ENCODE results near the gene ZNF662. TPM values are rescaled to one million over a fixed set of nuclear protein-coding genes. Genes with fewer than 3 reads are reported as not detected.

ZNF662 gene
- total and polyA plus RNA-seq, 2 of the 13 experiments (the other 11 are each of a cell fraction or from before 2014, with no cell fraction given), result not detected

GRCh38 chr3:42875325-42876151 lies 30.4 kb upstream of the ZNF662 start, which contains the start of gene CYP8B1 (continued):
- TF ChIP-seq CENPT (CRISPR knock-in tag; IDR thresholded peaks at IDR 0.05; ENCODE audit: low read depth), result no peak
- no peak for TF ChIP-seq ATAD3A (CRISPR knock-in tag; IDR thresholded peaks at IDR 0.05)
- TF ChIP-seq TCF7 (IDR thresholded peaks at IDR 0.05; ENCODE audit: low read depth), result peak; percentile 24; the same call in 1 of the 2 replicates
- peak; percentile 82 for TF ChIP-seq SPEN (CRISPR knock-in tag; IDR thresholded peaks at IDR 0.05; ENCODE audit: low read depth)
- no peak; the same call in 1 of the 2 replicates for TF ChIP-seq ZNF44 (CRISPR knock-in tag; IDR thresholded peaks at IDR 0.05)
- TF ChIP-seq ZIK1 (CRISPR knock-in tag; IDR thresholded peaks at IDR 0.05; ENCODE audit: borderline replicate concordance, low read depth), result 0 out of 2 replicates have a peak, but pooled peaks have one; percentile 48
- TF ChIP-seq, protein P1, sequence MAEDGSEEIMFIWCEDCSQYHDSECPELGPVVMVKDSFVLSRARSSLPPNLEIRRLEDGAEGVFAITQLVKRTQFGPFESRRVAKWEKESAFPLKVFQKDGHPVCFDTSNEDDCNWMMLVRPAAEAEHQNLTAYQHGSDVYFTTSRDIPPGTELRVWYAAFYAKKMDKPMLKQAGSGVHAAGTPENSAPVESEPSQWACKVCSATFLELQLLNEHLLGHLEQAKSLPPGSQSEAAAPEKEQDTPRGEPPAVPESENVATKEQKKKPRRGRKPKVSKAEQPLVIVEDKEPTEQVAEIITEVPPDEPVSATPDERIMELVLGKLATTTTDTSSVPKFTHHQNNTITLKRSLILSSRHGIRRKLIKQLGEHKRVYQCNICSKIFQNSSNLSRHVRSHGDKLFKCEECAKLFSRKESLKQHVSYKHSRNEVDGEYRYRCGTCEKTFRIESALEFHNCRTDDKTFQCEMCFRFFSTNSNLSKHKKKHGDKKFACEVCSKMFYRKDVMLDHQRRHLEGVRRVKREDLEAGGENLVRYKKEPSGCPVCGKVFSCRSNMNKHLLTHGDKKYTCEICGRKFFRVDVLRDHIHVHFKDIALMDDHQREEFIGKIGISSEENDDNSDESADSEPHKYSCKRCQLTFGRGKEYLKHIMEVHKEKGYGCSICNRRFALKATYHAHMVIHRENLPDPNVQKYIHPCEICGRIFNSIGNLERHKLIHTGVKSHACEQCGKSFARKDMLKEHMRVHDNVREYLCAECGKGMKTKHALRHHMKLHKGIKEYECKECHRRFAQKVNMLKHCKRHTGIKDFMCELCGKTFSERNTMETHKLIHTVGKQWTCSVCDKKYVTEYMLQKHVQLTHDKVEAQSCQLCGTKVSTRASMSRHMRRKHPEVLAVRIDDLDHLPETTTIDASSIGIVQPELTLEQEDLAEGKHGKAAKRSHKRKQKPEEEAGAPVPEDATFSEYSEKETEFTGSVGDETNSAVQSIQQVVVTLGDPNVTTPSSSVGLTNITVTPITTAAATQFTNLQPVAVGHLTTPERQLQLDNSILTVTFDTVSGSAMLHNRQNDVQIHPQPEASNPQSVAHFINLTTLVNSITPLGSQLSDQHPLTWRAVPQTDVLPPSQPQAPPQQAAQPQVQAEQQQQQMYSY (CRISPR knock-in tag; IDR thresholded peaks at IDR 0.05), result no peak; the same call in 1 of the 2 replicates
- TF ChIP-seq ZNF780A (CRISPR knock-in tag; IDR thresholded peaks at IDR 0.05), result no peak
- TF ChIP-seq ZBTB26 (CRISPR knock-in tag; IDR thresholded peaks at IDR 0.05; ENCODE audit: borderline replicate concordance), result peak; percentile 85; the same call in 1 of the 2 replicates
- TF ChIP-seq, protein P2, sequence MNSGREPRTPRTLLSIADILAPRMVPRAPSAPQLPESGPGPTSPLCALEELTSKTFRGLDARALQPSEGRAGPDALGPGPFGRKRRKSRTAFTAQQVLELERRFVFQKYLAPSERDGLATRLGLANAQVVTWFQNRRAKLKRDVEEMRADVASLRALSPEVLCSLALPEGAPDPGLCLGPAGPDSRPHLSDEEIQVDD (CRISPR knock-in tag; IDR thresholded peaks at IDR 0.05; ENCODE audit: borderline replicate concordance), result peak; percentile 43; the same call in 1 of the 2 replicates
- TF ChIP-seq ZNF746 (CRISPR knock-in tag; IDR thresholded peaks at IDR 0.05), result peak; percentile 67; the same call in 1 of the 2 replicates
- TF ChIP-seq NFE2L1 (CRISPR knock-in tag; IDR thresholded peaks at IDR 0.05; ENCODE audit: borderline replicate concordance), result no peak
- 0 out of 2 replicates have a peak, but pooled peaks have one; percentile 58 for TF ChIP-seq TOE1 (CRISPR knock-in tag; IDR thresholded peaks at IDR 0.05)
- peak; percentile 44; the same call in 1 of the 2 replicates for TF ChIP-seq ZNF747 (CRISPR knock-in tag; IDR thresholded peaks at IDR 0.05; ENCODE audit: borderline replicate concordance)
- peak; percentile 29; the same call in 1 of the 2 replicates for TF ChIP-seq TAF1 (CRISPR knock-in tag; IDR thresholded peaks at IDR 0.05)
- 0 out of 2 replicates have a peak, but pooled peaks have one; percentile 32 for TF ChIP-seq POGK (CRISPR knock-in tag; conservative IDR thresholded peaks at IDR 0.05)
- TF ChIP-seq PITX1 (CRISPR knock-in tag; IDR thresholded peaks at IDR 0.05), result peak; percentile 89
- 0 out of 2 replicates have a peak, but pooled peaks have one; percentile 7 for TF ChIP-seq ARID2 (CRISPR knock-in tag; IDR thresholded peaks at IDR 0.05; ENCODE audit: borderline replicate concordance)
- peak; percentile 31 for TF ChIP-seq STAG1 (CRISPR knock-in tag; IDR thresholded peaks at IDR 0.05)
- no peak for TF ChIP-seq PHF20 (CRISPR knock-in tag; IDR thresholded peaks at IDR 0.05)
- peak; percentile 87 for TF ChIP-seq FOXO1 (CRISPR knock-in tag; IDR thresholded peaks at IDR 0.05)
